DOHH2 (cell line): ENCODE results near the gene ORM1.

ENCODE experiments used
- H3F3A ChIP-seq: fragments of 200-600 bp; sonication (generic), shearing (Covaris generic); 2 replicates; pipeline ENCODE4 v1.6.0; 2016; ENCODE audit warnings: antibody characterized with exemption, mild to moderate bottlenecking; ENCODE audit not compliant: control insufficient read depth, insufficient read depth
- H3K27ac ChIP-seq: fragments of 200-600 bp; sonication (generic); 2 replicates; pipeline ENCODE4 v1.5.1; 2014; ENCODE audit warnings: low read depth, mild to moderate bottlenecking, low read length, moderate library complexity
- H3K27me3 ChIP-seq: fragments of 200-600 bp; sonication (generic); 2 replicates; pipeline ENCODE4 v1.6.1; 2014; ENCODE audit warnings: mild to moderate bottlenecking, low read length, mixed read lengths; ENCODE audit not compliant: control insufficient read depth
- H3K36me3 ChIP-seq: fragments of 200-600 bp; sonication (generic); 2 replicates; pipeline ENCODE4 v1.6.1; 2014; ENCODE audit warnings: mild to moderate bottlenecking, low read length, moderate library complexity, mixed read lengths; ENCODE audit not compliant: control insufficient read depth
- H3K4me1 ChIP-seq: fragments of 200-600 bp; sonication (generic); 2 replicates; pipeline ENCODE4 v1.6.1; 2014; ENCODE audit warnings: mild to moderate bottlenecking, low read length, mixed read lengths; ENCODE audit not compliant: control insufficient read depth
- H3K4me2 ChIP-seq: fragments of 200-600 bp; sonication (generic); 2 replicates; pipeline ENCODE4 v1.6.0; 2014; ENCODE audit warnings: mild to moderate bottlenecking, low read length, moderate library complexity
- H3K4me3 ChIP-seq: fragments of 200-600 bp; sonication (generic); 2 replicates; pipeline ENCODE4 v1.5.1; 2014; ENCODE audit warnings: mild to moderate bottlenecking, low read length, mixed read lengths
- H3K79me2 ChIP-seq: fragments of 200-600 bp; sonication (generic); 2 replicates; pipeline ENCODE4 v1.6.1; 2014; ENCODE audit warnings: mild to moderate bottlenecking, low read length, mixed read lengths; ENCODE audit not compliant: control insufficient read depth
- H3K9me2 ChIP-seq: fragments of 200-600 bp; sonication (generic); replicated peaks from 2 replicates; pipeline ENCODE4 v1.6.1; 2014; ENCODE audit warnings: mild to moderate bottlenecking, low read length, mixed read lengths; ENCODE audit not compliant: control insufficient read depth
- H3K9me3 ChIP-seq: fragments of 200-600 bp; sonication (generic); 2 replicates; pipeline ENCODE4 v1.6.1; 2014; ENCODE audit warnings: antibody characterized with exemption, low read length, mixed read lengths; ENCODE audit not compliant: control insufficient read depth, insufficient read depth
- H4K20me1 ChIP-seq: fragments of 200-600 bp; sonication (generic); 2 replicates; pipeline ENCODE4 v1.6.0; 2014; ENCODE audit warnings: low read depth, mild to moderate bottlenecking, antibody characterized with exemption, low read length, moderate library complexity; ENCODE audit not compliant: control insufficient read depth, insufficient read depth
- CTCF ChIP-seq: fragments of 200-600 bp; sonication (generic); IDR thresholded peaks from one replicate; pipeline ENCODE4 v1.5.1; 2014; ENCODE audit warnings: antibody characterized with exemption, mild to moderate bottlenecking, low read depth, low read length; ENCODE audit not compliant: poor library complexity, severe bottlenecking
- EZH2phosphoT487 ChIP-seq: fragments of 200-600 bp; sonication (generic); IDR thresholded peaks from 2 replicates; pipeline ENCODE4 v1.6.1; 2017; ENCODE audit warnings: borderline replicate concordance, mild to moderate bottlenecking, antibody characterized with exemption, low read length, moderate library complexity, mixed read lengths

The ORM1 gene

GRCh38 chr9:114300153-114300845, 22.6 kb upstream of the ORM1 start:
- no peaks in the 10 kb centered on the region for H3K9me2 ChIP-seq
- no peak overlapping the region for H3K4me3 ChIP-seq
- TF ChIP-seq CTCF, result no peak
- TF ChIP-seq EZH2phosphoT487, result no peak
- no peaks in the 10 kb centered on the region for H3K27me3 ChIP-seq
- no peaks in the 10 kb centered on the region for H3K79me2 ChIP-seq
- no peaks in the 10 kb centered on the region for H4K20me1 ChIP-seq
- peaks cover under 1% of the 10 kb centered on the region; the same call in 1 of the 2 replicates for H3K4me1 ChIP-seq
- H3K9me3 ChIP-seq, result no peaks in the 10 kb centered on the region
- H3K36me3 ChIP-seq, result peaks cover 2% of the 10 kb centered on the region
- H3K27ac ChIP-seq, result no peak overlapping the region
- no peak overlapping the region for H3K4me2 ChIP-seq
- no peaks in the 10 kb centered on the region; the same call in 1 of the 2 replicates for H3F3A ChIP-seq

- no peaks in the 10 kb centered on the region; the same call in 1 of the 2 replicates for H3F3A ChIP-seq
- H3K9me3 ChIP-seq, result no peaks in the 10 kb centered on the region
- H3K4me1 ChIP-seq, result peaks cover 5% of the 10 kb centered on the region
- H3K36me3 ChIP-seq, result no peaks in the 10 kb centered on the region; the same call in 1 of the 2 replicates
- H3K9me2 ChIP-seq, result no peaks in the 10 kb centered on the region
- no peak overlapping the region for H3K4me2 ChIP-seq
- no peaks in the 10 kb centered on the region for H3K79me2 ChIP-seq
- H3K27me3 ChIP-seq, result no peaks in the 10 kb centered on the region
- H4K20me1 ChIP-seq, result no peaks in the 10 kb centered on the region
- TF ChIP-seq CTCF (no peak), EZH2phosphoT487 (no peak)
- H3K4me3 ChIP-seq, result no peak overlapping the region
- no peak overlapping the region for H3K27ac ChIP-seq
These were observed 21.8 kb upstream of the ORM1 start for GRCh38 chr9:114300846-114301797.

- no peak for TF ChIP-seq CTCF
- TF ChIP-seq EZH2phosphoT487, result no peak
- Histone ChIP-seq H3K4me1 (peaks cover 5% of the 10 kb centered on the region), H3K27ac (no peak overlapping the region), H3F3A (no peaks in the 10 kb centered on the region; the same call in 1 of the 2 replicates), H3K4me2 (no peak overlapping the region), H3K9me2 (no peaks in the 10 kb centered on the region), H3K36me3 (no peaks in the 10 kb centered on the region), H3K79me2 (no peaks in the 10 kb centered on the region), H3K27me3 (no peaks in the 10 kb centered on the region), H4K20me1 (no peaks in the 10 kb centered on the region), H3K4me3 (no peak overlapping the region), H3K9me3 (no peaks in the 10 kb centered on the region)
These were observed 20.9 kb upstream of the ORM1 start for GRCh38 chr9:114301798-114302565.
